Measurements from ENCODE around the gene NFATC3. TPM values are rescaled to one million over a fixed set of nuclear protein-coding genes. Genes with fewer than 3 reads are reported as not detected.

NFATC3 gene
- total RNA-seq, 2 donors from 2014 or later = 91.9 to 131 TPM

DNA sequence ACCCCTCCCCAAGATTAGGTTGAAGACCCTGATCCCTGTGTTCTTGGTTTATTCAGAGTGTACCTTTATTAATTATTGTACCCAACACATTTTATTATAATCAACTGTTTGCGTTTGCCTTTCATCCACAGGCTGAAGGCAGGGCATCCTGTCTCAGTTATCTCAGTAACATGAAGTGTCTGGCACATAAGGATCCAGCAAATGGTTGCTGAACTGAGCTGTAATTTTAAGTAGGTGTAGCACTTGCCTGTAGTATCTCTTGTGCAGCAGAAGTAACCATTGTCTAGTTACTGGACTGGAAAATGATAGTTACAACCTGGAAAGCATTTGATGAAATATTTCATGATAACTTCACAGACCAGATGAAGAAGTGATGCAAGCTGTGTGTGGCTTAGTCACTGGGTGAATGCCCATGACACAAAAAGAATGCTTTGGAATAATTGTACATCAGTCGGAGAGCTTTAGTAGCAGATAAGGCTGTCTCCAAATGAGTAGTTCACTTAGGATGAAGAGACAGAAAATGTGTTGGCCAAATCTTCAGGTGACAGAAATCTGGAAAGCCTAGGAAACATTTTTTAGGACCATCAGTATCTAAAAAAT, 94.1 kb downstream of the NFATC3 start:
- no peaks in the 10 kb centered on the region for H3K27me3 Mint-ChIP-seq
- H3K9me3 Mint-ChIP-seq = no peaks in the 10 kb centered on the region
- no peak for DNase-seq (ENCODE audit: low spot score)
- peaks cover 21 to 26% of the 10 kb centered on the region in 2 donors for H3K4me1 Mint-ChIP-seq (ENCODE audit: low read depth in 2 of 2)
- peaks cover 34% of the 10 kb centered on the region for H3K36me3 Mint-ChIP-seq
- H3K4me3 Mint-ChIP-seq = no peak overlapping the region
- ATAC-seq = no peak
- peak overlapping the region; percentile 43 to 55 for H3K27ac Mint-ChIP-seq

DNA sequence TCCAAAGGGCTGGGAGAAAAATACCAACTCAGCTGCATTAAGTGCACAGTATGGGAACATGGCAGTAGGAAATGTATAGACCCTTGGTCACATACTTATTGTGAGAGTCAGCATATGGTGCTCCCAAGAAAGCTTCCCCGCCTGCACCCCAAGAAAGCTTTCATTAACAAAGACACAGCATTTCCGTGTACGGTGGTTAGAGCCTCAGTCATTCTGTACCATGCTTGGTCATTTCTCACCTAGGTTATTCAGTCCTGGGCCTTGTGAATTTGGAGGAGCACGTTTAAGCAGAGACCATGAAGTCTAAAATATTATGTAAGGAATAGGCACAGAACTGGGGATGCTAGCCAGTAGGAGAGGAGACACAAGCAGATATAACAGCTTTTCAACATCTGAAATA, 94.7 kb downstream of the NFATC3 start:
- H3K27ac Mint-ChIP-seq = peak overlapping the region in 1 of 2 donors; percentile 43
- ATAC-seq (peak in 1 of 2 donors; percentile 82), DNase-seq (ENCODE audit: low spot score) (no peak)
- no peaks in the 10 kb centered on the region for H3K9me3 Mint-ChIP-seq
- peaks cover 35% of the 10 kb centered on the region for H3K36me3 Mint-ChIP-seq
- H3K4me1 Mint-ChIP-seq (ENCODE audit: low read depth in 2 of 2) = peaks cover 21 to 27% of the 10 kb centered on the region in 2 donors
- no peaks in the 10 kb centered on the region for H3K27me3 Mint-ChIP-seq
- H3K4me3 Mint-ChIP-seq = no peak overlapping the region

DNA sequence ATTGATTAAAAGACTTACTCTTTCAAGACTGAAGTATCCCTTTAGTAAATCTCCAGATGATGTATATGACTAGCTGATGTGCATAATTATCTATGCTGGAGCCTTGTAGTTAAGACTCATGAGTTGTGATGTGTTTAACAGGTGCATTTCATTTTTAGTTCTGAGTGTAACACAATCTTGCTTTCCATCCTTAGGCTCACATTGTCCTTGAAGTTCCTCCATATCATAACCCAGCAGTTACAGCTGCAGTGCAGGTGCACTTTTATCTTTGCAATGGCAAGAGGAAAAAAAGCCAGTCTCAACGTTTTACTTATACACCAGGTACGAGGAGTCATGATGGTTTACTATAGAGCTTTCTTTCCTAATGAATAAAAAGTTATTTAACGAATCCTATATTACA, 97.9 kb downstream of the NFATC3 start:
- H3K27ac Mint-ChIP-seq = peak overlapping the region in 1 of 2 donors; percentile 60
- H3K9me3 Mint-ChIP-seq = no peaks in the 10 kb centered on the region
- no peaks in the 10 kb centered on the region for H3K27me3 Mint-ChIP-seq
- no peak for ATAC-seq
- peaks cover 16 to 21% of the 10 kb centered on the region in 2 donors for H3K4me1 Mint-ChIP-seq (ENCODE audit: low read depth in 2 of 2)
- H3K4me3 Mint-ChIP-seq = no peak overlapping the region
- peaks cover 29% of the 10 kb centered on the region for H3K36me3 Mint-ChIP-seq
- no peak for DNase-seq (ENCODE audit: low spot score)

DNA sequence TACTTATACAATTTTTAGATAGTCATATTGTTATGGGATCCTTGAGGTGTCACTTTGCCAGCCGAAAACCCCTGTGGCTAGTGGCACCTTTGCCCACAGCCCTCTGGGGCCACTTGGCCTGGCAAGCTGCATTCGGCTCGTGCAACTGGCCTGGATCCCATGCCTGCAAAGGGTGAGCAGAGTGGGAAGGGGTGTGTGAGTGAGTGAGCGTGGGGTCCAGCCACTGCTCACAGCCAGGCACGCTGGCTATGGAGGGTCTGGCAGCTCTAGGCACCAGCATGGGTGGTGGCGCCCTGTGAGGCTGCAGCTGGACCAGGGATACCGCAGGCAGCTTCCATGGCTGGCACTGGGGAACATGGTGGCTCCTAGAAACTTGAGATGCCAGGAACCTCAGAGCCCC, 101.7 kb downstream of the NFATC3 start:
- peaks cover 12 to 13% of the 10 kb centered on the region in 2 donors for H3K4me1 Mint-ChIP-seq (ENCODE audit: low read depth in 2 of 2)
- H3K27me3 Mint-ChIP-seq = no peaks in the 10 kb centered on the region
- peaks cover 29% of the 10 kb centered on the region for H3K36me3 Mint-ChIP-seq
- no peak overlapping the region for H3K4me3 Mint-ChIP-seq
- ATAC-seq (no peak), DNase-seq (ENCODE audit: low spot score) (no peak)
- no peaks in the 10 kb centered on the region for H3K9me3 Mint-ChIP-seq
- H3K27ac Mint-ChIP-seq = no peak overlapping the region

DNA sequence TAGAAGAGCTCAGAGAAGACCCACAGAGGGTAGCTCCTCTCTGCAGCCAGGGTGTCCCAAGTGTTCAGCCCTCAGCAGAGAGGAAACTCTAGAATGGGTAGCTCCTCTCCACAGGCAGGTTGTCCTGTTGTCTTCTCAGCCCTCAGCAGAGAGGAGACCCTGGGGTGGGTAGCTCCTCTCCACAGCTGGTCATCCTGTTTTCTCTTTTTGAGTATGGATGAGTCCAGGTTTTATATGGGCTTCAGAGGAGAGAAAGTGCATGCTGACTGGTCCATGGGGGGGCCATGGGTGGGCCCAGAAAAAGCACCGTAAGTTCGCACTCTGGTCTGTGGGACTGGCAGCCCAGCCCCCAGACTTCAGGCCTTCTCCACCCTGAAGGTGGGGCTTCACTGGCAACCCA, 102.3 kb downstream of the NFATC3 start:
- Mint-ChIP-seq H3K27ac (no peak overlapping the region), H3K4me1 (ENCODE audit: low read depth in 2 of 2) (peaks cover 12 to 15% of the 10 kb centered on the region in 2 donors), H3K9me3 (no peaks in the 10 kb centered on the region), H3K27me3 (no peaks in the 10 kb centered on the region), H3K36me3 (peaks cover 26% of the 10 kb centered on the region), H3K4me3 (no peak overlapping the region)
- ATAC-seq (no peak), DNase-seq (ENCODE audit: low spot score) (no peak)

DNA sequence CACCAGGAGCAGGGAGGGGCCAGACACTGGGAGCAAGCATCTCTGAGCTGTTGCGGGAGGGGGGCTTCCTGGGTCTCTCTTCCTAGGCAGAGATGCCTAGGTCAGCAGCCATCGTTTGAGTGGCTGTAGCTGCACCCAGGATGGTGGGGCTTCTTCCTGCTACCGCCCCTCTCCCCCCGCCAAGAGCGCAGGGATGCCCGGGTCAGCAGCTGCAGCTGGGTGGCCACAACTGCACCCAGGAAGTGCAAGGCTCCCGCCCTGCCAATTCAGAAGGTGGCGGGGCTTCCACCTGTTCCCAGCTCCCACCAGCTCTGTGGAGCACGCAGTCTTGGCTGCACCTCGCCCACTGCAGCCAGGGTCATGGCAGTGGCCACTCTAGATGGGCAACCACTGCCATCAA, 103.0 kb downstream of the NFATC3 start:
- no peak overlapping the region for H3K27ac Mint-ChIP-seq
- H3K9me3 Mint-ChIP-seq = no peaks in the 10 kb centered on the region
- H3K36me3 Mint-ChIP-seq = peaks cover 25% of the 10 kb centered on the region
- H3K4me1 Mint-ChIP-seq (ENCODE audit: low read depth in 2 of 2) = peaks cover 12 to 18% of the 10 kb centered on the region in 2 donors
- H3K27me3 Mint-ChIP-seq = no peaks in the 10 kb centered on the region
- ATAC-seq (peak in 1 of 2 donors; percentile 45), DNase-seq (ENCODE audit: low spot score) (no peak)
- no peak overlapping the region for H3K4me3 Mint-ChIP-seq

DNA sequence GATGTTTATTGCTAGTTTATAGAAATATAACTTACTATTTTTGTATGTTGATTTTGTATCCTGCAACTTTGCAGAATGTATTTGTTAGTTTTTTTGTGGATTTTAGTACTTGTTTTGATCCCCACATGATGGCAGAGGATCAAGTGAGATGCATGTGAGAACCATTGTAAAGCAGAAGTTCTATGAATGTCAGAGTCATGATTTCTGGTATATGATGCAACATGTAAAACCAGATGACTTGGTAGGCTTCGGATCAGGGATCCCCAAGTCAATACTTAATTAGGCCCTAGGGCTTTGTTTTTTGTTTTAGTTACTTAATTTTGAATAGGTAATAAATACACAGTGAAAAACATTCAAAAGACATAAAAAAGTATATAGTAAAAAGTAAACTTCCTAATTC, 104.9 kb downstream of the NFATC3 start:
- ATAC-seq = no peak
- Mint-ChIP-seq H3K36me3 (peaks cover 13% of the 10 kb centered on the region), H3K4me1 (ENCODE audit: low read depth in 2 of 2) (peaks cover 13 to 24% of the 10 kb centered on the region in 2 donors), H3K27ac (peak overlapping the region in 1 of 2 donors; percentile 16), H3K4me3 (no peak overlapping the region), H3K9me3 (no peaks in the 10 kb centered on the region), H3K27me3 (no peaks in the 10 kb centered on the region)
- no peak for DNase-seq (ENCODE audit: low spot score)

DNA sequence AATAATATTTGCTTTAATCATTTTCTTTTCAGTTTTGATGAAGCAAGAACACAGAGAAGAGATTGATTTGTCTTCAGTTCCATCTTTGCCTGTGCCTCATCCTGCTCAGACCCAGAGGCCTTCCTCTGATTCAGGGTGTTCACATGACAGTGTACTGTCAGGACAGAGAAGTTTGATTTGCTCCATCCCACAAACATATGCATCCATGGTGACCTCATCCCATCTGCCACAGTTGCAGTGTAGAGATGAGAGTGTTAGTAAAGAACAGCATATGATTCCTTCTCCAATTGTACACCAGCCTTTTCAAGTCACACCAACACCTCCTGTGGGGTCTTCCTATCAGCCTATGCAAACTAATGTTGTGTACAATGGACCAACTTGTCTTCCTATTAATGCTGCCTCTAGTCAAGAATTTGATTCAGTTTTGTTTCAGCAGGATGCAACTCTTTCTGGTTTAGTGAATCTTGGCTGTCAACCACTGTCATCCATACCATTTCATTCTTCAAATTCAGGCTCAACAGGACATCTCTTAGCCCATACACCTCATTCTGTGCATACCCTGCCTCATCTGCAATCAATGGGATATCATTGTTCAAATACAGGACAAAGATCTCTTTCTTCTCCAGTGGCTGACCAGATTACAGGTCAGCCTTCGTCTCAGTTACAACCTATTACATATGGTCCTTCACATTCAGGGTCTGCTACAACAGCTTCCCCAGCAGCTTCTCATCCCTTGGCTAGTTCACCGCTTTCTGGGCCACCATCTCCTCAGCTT, 105.8 kb downstream of the NFATC3 start:
- ATAC-seq (no peak), DNase-seq (ENCODE audit: low spot score) (no peak)
- Mint-ChIP-seq H3K4me3 (no peak overlapping the region), H3K36me3 (peaks cover 13% of the 10 kb centered on the region), H3K27me3 (no peaks in the 10 kb centered on the region), H3K4me1 (ENCODE audit: low read depth in 2 of 2) (peaks cover 13 to 24% of the 10 kb centered on the region in 2 donors), H3K9me3 (no peaks in the 10 kb centered on the region), H3K27ac (no peak overlapping the region)

DNA sequence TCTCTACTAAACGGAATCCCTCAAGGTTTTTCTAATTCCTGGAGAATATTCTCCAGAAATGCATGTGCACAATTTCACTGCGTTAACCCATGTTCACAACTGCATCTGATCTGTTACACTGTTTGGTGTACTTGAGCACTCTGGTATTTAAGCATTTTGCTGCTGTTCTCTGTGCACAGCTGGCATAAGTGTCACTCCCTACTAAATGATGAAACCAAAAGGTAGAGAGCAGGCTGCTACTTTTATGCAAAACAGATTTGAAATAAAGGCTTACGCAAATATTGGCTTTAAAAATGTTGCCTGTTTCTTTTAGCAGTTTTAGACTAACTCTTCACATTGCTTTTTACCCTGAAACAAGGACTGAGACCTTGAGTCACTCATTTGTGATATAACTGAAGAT, 109.1 kb downstream of the NFATC3 start:
- ATAC-seq = no peak
- no peak for DNase-seq (ENCODE audit: low spot score)
- H3K9me3 Mint-ChIP-seq = no peaks in the 10 kb centered on the region
- peaks cover 13% of the 10 kb centered on the region for H3K36me3 Mint-ChIP-seq
- H3K27me3 Mint-ChIP-seq = no peaks in the 10 kb centered on the region
- no peak overlapping the region for H3K4me3 Mint-ChIP-seq
- peak overlapping the region; percentile 49 to 61 for H3K27ac Mint-ChIP-seq
- peaks cover 13 to 25% of the 10 kb centered on the region in 2 donors for H3K4me1 Mint-ChIP-seq (ENCODE audit: low read depth in 2 of 2)

DNA sequence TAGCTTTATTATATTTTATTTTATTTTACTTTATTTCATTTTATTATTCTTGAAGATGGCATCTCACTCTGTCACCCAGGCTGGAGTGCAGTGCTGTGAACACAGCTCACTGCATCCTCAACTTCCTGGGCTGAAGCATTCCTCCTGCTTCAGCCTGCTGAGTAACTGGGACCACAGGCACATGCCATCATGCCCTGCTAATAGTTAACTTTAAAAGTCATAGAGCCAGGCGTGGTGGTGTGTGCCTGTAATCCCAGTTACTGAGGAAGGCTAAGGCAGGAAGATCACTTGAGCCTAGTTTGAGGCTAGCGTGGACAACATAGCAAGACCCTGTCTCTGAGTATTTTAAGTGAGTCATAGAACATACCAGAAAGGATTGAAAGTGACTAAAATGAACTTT, 112.1 kb downstream of the NFATC3 start:
- Mint-ChIP-seq H3K4me3 (no peak overlapping the region), H3K27ac (no peak overlapping the region), H3K27me3 (no peaks in the 10 kb centered on the region), H3K4me1 (ENCODE audit: low read depth in 2 of 2) (peaks cover 13 to 28% of the 10 kb centered on the region in 2 donors), H3K36me3 (no peaks in the 10 kb centered on the region), H3K9me3 (no peaks in the 10 kb centered on the region)
- DNase-seq (ENCODE audit: low spot score) = no peak
- no peak for ATAC-seq

DNA sequence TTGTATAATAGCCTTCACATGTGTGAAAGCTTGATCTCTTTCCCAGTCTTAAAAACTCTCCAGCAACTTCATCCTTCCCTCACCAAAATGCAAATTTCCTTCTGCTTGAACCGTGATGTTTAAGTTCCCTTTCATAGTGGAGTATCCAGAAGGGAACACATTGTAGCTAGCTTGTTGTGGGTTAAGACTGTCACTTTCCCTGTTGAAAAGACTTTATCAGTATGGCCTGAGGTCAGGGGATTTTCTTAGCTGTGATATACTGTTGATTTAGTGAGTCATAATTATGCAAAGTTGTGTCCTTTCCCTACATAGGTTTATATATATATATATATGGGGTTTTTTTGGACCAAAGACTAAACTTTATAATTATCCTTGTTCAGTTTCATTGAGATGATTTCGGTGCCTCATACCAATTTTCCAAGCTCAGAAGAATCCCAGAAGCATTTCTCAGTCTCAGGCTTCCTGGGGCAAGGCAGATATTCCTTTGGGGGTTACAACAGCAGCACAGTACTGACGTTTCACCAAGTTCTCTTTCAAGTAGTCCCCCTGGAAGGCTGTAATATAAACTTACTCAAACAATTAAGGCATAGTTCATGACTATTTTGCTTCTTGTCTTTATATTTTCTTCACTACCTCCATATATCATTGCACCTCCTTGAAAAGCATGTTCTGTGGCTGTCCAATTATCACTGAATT, 115.1 kb downstream of the NFATC3 start:
- Mint-ChIP-seq H3K9me3 (no peaks in the 10 kb centered on the region), H3K27me3 (no peaks in the 10 kb centered on the region), H3K4me3 (peak overlapping the region; percentile 2), H3K27ac (peak overlapping the region; percentile 17 to 20), H3K36me3 (no peaks in the 10 kb centered on the region), H3K4me1 (ENCODE audit: low read depth in 2 of 2) (peaks cover 7 to 18% of the 10 kb centered on the region in 2 donors)
- ATAC-seq = peak; percentile 85 to 89
- DNase-seq (ENCODE audit: low spot score) = no peak

DNA sequence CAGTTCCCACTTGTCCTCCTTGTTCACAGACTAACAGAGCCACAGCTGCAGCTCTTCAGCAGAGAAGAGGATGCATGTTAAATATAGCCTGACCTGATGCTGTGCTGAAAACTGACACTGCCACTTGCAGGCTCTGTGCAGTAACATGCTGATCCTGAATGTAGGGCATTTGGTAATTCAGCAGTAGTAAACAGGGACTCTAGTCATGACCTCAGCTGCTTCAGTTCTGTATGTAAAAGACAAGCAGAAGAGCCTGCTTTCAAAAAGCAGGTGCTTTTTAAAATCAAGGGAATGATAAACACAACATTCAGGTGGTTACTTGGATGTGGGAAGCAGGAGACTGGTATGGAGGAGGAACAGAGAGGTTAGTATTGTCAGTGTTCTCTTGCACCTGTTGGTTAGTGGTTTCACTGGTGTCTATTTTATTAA, 116.9 kb downstream of the NFATC3 start:
- H3K36me3 Mint-ChIP-seq = no peaks in the 10 kb centered on the region
- peaks cover 13 to 20% of the 10 kb centered on the region in 2 donors for H3K4me1 Mint-ChIP-seq (ENCODE audit: low read depth in 2 of 2)
- no peaks in the 10 kb centered on the region for H3K27me3 Mint-ChIP-seq
- no peaks in the 10 kb centered on the region for H3K9me3 Mint-ChIP-seq
- ATAC-seq (no peak), DNase-seq (ENCODE audit: low spot score) (no peak)
- H3K4me3 Mint-ChIP-seq = no peak overlapping the region
- peak overlapping the region in 1 of 2 donors; percentile 20 for H3K27ac Mint-ChIP-seq

DNA sequence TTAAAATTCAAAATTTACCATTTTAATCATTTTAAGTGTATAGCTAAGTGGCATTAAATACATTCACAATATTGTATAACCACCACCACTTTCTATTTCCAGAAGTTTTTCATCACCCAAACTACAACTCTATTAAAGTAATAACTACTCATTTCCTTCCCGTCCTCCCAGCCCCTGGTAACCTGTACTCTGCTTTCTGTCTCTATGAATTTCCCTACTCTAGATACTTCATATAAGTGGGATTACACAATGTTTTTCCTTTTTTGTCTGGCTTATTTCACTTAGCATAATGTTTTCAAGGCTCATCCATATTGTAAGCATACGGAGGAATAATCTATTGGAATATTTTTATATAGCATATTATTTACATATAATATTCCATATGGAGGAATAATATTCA, 121.1 kb downstream of the NFATC3 start:
- no peak for ATAC-seq
- Mint-ChIP-seq H3K27ac (peak overlapping the region in 1 of 2 donors; percentile 30), H3K36me3 (no peaks in the 10 kb centered on the region), H3K27me3 (no peaks in the 10 kb centered on the region), H3K4me3 (no peak overlapping the region), H3K9me3 (no peaks in the 10 kb centered on the region), H3K4me1 (ENCODE audit: low read depth in 2 of 2) (peaks cover 14 to 15% of the 10 kb centered on the region in 2 donors)
- DNase-seq (ENCODE audit: low spot score) = no peak

DNA sequence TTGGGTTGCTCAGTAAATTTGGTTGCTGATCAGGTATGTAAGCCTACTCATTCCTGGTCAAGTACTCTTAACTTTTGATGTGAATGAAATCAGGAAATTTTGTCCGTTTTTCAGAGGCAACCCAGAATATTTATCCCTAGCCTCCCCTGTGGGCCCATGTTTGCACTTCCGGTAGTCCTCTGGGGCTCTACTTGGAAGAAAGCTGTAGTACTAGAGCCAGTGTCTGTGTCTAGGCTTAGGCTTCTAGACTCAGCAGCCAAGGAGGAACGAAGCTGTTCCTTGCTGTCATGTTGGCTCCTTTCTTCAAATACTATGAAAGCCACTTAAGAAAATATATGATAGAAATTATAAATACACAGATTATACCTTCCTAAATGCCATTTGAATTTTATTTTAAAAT, 129.6 kb downstream of the NFATC3 start:
- no peak overlapping the region for H3K4me3 Mint-ChIP-seq
- H3K4me1 Mint-ChIP-seq (ENCODE audit: low read depth in 2 of 2) = peaks cover 12 to 15% of the 10 kb centered on the region in 2 donors
- DNase-seq (ENCODE audit: low spot score) (no peak), ATAC-seq (no peak)
- H3K9me3 Mint-ChIP-seq = no peaks in the 10 kb centered on the region
- H3K27me3 Mint-ChIP-seq = no peaks in the 10 kb centered on the region
- peaks cover 5% of the 10 kb centered on the region for H3K36me3 Mint-ChIP-seq
- peak overlapping the region; percentile 24 to 28 for H3K27ac Mint-ChIP-seq
